HEK293 (cell line): ENCODE measurements around the gene ANO8.

Experiments
- CTCF ChIP-seq: fragments of 450-650 bp; formaldehyde crosslinking; IDR thresholded peaks from 2 replicates; pipeline ENCODE4 v1.5.1; 2016; ENCODE audit warnings: missing biosample characterization, missing genetic modification characterization
- GLIS1 ChIP-seq: fragments of 450-650 bp; formaldehyde crosslinking; IDR thresholded peaks from 2 replicates; pipeline ENCODE4 v1.5.1; 2016; ENCODE audit warnings: missing biosample characterization, missing genetic modification characterization
- KLF10 ChIP-seq: fragments of 450-650 bp; IDR thresholded peaks from 2 replicates; pipeline ENCODE4 v1.5.1; 2018; ENCODE audit warnings: missing biosample characterization, mild to moderate bottlenecking, missing genetic modification characterization
- MZF1 ChIP-seq: fragments of 450-650 bp; formaldehyde crosslinking; IDR thresholded peaks from 2 replicates; pipeline ENCODE4 v1.5.1; 2017; ENCODE audit warnings: missing biosample characterization, missing genetic modification characterization, borderline replicate concordance
- SP2 ChIP-seq: fragments of 450-650 bp; formaldehyde crosslinking; IDR thresholded peaks from 2 replicates; pipeline ENCODE4 v1.5.1; 2016; ENCODE audit warnings: missing biosample characterization, missing genetic modification characterization
- SP7 ChIP-seq: fragments of 450-650 bp; formaldehyde crosslinking; IDR thresholded peaks from 2 replicates; pipeline ENCODE4 v1.5.1; 2016; ENCODE audit warnings: missing biosample characterization, missing genetic modification characterization
- YY1 ChIP-seq: fragments of 450-650 bp; formaldehyde crosslinking; IDR thresholded peaks from 2 replicates; pipeline ENCODE4 v1.5.1; 2018; ENCODE audit warnings: missing biosample characterization, missing genetic modification characterization
- ZNF266 ChIP-seq: fragments of 450-650 bp; formaldehyde crosslinking; IDR thresholded peaks from 2 replicates; pipeline ENCODE4 v1.5.1; 2016; ENCODE audit warnings: missing biosample characterization, missing genetic modification characterization, low read depth
- ZNF473 ChIP-seq: fragments of 450-650 bp; formaldehyde crosslinking; IDR thresholded peaks from 2 replicates; pipeline ENCODE4 v1.5.1; 2017; ENCODE audit warnings: missing biosample characterization, missing genetic modification characterization
- ZNF510 ChIP-seq: fragments of 450-650 bp; formaldehyde crosslinking; IDR thresholded peaks from 2 replicates; pipeline ENCODE4 v1.5.1; 2018; ENCODE audit warnings: mild to moderate bottlenecking, missing genetic modification characterization, missing biosample characterization; ENCODE audit not compliant: insufficient replicate concordance
- TF ChIP-seq, protein P1 (sequence below): fragments of 450-650 bp; formaldehyde crosslinking; IDR thresholded peaks from 2 replicates; pipeline ENCODE4 v1.5.1; 2017; ENCODE audit warnings: missing biosample characterization, missing genetic modification characterization
- TF ChIP-seq, protein P2 (sequence below): fragments of 450-650 bp; formaldehyde crosslinking; IDR thresholded peaks from 2 replicates; pipeline ENCODE4 v1.5.1; 2016; ENCODE audit warnings: missing biosample characterization, missing genetic modification characterization, low read depth

- no peak for TF ChIP-seq CTCF
- TF ChIP-seq GLIS1 (tag by site-specific recombination) = no peak
- no peak for TF ChIP-seq ZNF473
- peak; percentile 14; the same call in 1 of the 2 replicates for TF ChIP-seq SP2 (tag by site-specific recombination)
- TF ChIP-seq ZNF266 (tag by site-specific recombination) = no peak
- no peak for TF ChIP-seq ZNF510
- no peak for TF ChIP-seq SP7 (tag by site-specific recombination)
- no peak for TF ChIP-seq KLF10 (tag by site-specific recombination)
- TF ChIP-seq, protein P1, sequence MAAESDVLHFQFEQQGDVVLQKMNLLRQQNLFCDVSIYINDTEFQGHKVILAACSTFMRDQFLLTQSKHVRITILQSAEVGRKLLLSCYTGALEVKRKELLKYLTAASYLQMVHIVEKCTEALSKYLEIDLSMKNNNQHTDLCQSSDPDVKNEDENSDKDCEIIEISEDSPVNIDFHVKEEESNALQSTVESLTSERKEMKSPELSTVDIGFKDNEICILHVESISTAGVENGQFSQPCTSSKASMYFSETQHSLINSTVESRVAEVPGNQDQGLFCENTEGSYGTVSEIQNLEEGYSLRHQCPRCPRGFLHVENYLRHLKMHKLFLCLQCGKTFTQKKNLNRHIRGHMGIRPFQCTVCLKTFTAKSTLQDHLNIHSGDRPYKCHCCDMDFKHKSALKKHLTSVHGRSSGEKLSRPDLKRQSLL (tag by site-specific recombination) = no peak
- no peak for TF ChIP-seq YY1 (tag by site-specific recombination)
- no peak for TF ChIP-seq MZF1 (tag by site-specific recombination)
- TF ChIP-seq, protein P2, sequence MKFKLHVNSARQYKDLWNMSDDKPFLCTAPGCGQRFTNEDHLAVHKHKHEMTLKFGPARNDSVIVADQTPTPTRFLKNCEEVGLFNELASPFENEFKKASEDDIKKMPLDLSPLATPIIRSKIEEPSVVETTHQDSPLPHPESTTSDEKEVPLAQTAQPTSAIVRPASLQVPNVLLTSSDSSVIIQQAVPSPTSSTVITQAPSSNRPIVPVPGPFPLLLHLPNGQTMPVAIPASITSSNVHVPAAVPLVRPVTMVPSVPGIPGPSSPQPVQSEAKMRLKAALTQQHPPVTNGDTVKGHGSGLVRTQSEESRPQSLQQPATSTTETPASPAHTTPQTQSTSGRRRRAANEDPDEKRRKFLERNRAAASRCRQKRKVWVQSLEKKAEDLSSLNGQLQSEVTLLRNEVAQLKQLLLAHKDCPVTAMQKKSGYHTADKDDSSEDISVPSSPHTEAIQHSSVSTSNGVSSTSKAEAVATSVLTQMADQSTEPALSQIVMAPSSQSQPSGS (tag by site-specific recombination) = no peak
These were observed 18.1 kb upstream of the ANO8 start for GRCh38 chr19:17352608-17353280.
